ENCODE results near the gene ZIC2. TPM values are rescaled to one million over a fixed set of nuclear protein-coding genes. Genes with fewer than 3 reads are reported as not detected.

The ZIC2 gene
- polyA plus RNA-seq, 1 donor from 2014 or later = 10.6 TPM

DNA sequence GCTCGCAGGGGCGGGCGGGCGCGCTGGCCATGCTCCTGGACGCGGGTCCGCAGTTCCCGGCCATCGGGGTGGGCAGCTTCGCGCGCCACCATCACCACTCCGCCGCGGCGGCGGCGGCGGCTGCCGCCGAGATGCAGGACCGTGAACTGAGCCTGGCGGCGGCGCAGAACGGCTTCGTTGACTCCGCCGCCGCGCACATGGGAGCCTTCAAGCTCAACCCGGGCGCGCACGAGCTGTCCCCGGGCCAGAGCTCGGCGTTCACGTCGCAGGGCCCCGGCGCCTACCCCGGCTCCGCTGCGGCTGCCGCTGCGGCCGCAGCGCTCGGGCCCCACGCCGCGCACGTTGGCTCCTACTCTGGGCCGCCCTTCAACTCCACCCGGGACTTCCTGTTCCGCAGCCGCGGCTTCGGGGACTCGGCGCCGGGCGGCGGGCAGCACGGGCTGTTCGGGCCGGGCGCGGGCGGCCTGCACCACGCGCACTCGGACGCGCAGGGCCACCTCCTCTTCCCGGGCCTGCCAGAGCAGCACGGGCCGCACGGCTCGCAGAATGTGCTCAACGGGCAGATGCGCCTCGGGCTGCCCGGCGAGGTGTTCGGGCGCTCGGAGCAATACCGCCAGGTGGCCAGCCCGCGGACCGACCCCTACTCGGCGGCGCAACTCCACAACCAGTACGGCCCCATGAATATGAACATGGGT is 599 bp downstream of the ZIC2 start:
- TF ChIP-seq MXI1 (conservative IDR thresholded peaks at IDR 0.05; ENCODE audit: poor library complexity, severe bottlenecking) (peak; percentile 71), RAD21 (conservative IDR thresholded peaks at IDR 0.05) (no peak), SMC3 (conservative IDR thresholded peaks at IDR 0.05; ENCODE audit: poor library complexity) (peak; percentile 19)
- TF ChIP-seq, protein P1, sequence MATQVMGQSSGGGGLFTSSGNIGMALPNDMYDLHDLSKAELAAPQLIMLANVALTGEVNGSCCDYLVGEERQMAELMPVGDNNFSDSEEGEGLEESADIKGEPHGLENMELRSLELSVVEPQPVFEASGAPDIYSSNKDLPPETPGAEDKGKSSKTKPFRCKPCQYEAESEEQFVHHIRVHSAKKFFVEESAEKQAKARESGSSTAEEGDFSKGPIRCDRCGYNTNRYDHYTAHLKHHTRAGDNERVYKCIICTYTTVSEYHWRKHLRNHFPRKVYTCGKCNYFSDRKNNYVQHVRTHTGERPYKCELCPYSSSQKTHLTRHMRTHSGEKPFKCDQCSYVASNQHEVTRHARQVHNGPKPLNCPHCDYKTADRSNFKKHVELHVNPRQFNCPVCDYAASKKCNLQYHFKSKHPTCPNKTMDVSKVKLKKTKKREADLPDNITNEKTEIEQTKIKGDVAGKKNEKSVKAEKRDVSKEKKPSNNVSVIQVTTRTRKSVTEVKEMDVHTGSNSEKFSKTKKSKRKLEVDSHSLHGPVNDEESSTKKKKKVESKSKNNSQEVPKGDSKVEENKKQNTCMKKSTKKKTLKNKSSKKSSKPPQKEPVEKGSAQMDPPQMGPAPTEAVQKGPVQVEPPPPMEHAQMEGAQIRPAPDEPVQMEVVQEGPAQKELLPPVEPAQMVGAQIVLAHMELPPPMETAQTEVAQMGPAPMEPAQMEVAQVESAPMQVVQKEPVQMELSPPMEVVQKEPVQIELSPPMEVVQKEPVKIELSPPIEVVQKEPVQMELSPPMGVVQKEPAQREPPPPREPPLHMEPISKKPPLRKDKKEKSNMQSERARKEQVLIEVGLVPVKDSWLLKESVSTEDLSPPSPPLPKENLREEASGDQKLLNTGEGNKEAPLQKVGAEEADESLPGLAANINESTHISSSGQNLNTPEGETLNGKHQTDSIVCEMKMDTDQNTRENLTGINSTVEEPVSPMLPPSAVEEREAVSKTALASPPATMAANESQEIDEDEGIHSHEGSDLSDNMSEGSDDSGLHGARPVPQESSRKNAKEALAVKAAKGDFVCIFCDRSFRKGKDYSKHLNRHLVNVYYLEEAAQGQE (IDR thresholded peaks at IDR 0.05; ENCODE audit: borderline replicate concordance) = no peak
- H2AFZ ChIP-seq (ENCODE audit: low read depth, low read length) = no peak overlapping the region
- peaks cover 26% of the 10 kb centered on the region for H4K20me1 ChIP-seq (ENCODE audit: insufficient read depth)
- no peaks in the 10 kb centered on the region for H3K9me2 ChIP-seq (ENCODE audit: insufficient read depth, low read length)
- no peaks in the 10 kb centered on the region for H3K36me3 ChIP-seq (ENCODE audit: insufficient read depth, low read length)
- H3K4me3 ChIP-seq (ENCODE audit: low read length) = peak overlapping the region; percentile 93
- peak overlapping the region; percentile 80 for H3K4me2 ChIP-seq (ENCODE audit: low read length)
- peak overlapping the region; percentile 87 for H3K9ac ChIP-seq (ENCODE audit: low read length)
- peaks cover 79% of the 10 kb centered on the region for H3K79me2 ChIP-seq (replicated peaks; ENCODE audit: insufficient read depth, low read length)
- H3K27ac ChIP-seq (ENCODE audit: low read length) = peak overlapping the region; percentile 85
- H3F3A ChIP-seq (ENCODE audit: insufficient read depth, low read length, poor library complexity, severe bottlenecking) = peaks cover 2% of the 10 kb centered on the region
- H3K27me3 ChIP-seq (ENCODE audit: insufficient read depth, low read depth, low read length) = peaks cover 37% of the 10 kb centered on the region
- H3K9me3 ChIP-seq (ENCODE audit: low read length) = no peaks in the 10 kb centered on the region

DNA sequence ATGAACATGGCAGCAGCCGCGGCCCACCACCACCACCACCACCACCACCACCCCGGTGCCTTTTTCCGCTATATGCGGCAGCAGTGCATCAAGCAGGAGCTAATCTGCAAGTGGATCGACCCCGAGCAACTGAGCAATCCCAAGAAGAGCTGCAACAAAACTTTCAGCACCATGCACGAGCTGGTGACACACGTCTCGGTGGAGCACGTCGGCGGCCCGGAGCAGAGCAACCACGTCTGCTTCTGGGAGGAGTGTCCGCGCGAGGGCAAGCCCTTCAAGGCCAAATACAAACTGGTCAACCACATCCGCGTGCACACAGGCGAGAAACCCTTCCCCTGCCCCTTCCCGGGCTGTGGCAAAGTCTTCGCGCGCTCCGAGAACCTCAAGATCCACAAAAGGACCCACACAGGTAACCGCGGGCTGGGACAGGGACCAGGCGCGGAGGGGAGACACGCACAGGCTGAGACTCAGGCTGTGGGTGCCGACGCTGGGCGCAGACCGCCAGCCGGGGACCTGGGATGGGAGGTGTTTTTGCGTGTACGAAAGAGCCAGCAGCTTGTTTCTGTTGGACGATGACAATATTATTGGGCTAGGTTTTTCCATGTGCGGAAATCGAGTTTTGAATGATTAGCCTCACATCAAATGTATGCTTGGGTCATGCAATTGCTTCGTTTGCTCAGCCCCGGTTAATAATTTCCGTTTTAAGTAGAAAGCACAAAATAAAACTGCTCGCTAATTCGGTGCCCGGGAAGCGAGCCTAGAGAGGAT is 1.3 kb downstream of the ZIC2 start:
- H3F3A ChIP-seq (ENCODE audit: insufficient read depth, low read length, poor library complexity, severe bottlenecking) = peaks cover 2% of the 10 kb centered on the region
- no peaks in the 10 kb centered on the region for H3K36me3 ChIP-seq (ENCODE audit: insufficient read depth, low read length)
- peaks cover 37% of the 10 kb centered on the region for H3K27me3 ChIP-seq (ENCODE audit: insufficient read depth, low read depth, low read length)
- peak overlapping the region; percentile 80 for H3K4me2 ChIP-seq (ENCODE audit: low read length)
- no peaks in the 10 kb centered on the region for H3K9me2 ChIP-seq (ENCODE audit: insufficient read depth, low read length)
- H3K9ac ChIP-seq (ENCODE audit: low read length) = peak overlapping the region; percentile 87
- H3K9me3 ChIP-seq (ENCODE audit: low read length) = no peaks in the 10 kb centered on the region
- TF ChIP-seq, protein P2, sequence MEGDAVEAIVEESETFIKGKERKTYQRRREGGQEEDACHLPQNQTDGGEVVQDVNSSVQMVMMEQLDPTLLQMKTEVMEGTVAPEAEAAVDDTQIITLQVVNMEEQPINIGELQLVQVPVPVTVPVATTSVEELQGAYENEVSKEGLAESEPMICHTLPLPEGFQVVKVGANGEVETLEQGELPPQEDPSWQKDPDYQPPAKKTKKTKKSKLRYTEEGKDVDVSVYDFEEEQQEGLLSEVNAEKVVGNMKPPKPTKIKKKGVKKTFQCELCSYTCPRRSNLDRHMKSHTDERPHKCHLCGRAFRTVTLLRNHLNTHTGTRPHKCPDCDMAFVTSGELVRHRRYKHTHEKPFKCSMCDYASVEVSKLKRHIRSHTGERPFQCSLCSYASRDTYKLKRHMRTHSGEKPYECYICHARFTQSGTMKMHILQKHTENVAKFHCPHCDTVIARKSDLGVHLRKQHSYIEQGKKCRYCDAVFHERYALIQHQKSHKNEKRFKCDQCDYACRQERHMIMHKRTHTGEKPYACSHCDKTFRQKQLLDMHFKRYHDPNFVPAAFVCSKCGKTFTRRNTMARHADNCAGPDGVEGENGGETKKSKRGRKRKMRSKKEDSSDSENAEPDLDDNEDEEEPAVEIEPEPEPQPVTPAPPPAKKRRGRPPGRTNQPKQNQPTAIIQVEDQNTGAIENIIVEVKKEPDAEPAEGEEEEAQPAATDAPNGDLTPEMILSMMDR (IDR thresholded peaks at IDR 0.05; ENCODE audit: poor library complexity, severe bottlenecking) = no peak
- TF ChIP-seq TAF1 (IDR thresholded peaks at IDR 0.05; ENCODE audit: low read depth) = no peak
- no peak for TF ChIP-seq MXI1 (conservative IDR thresholded peaks at IDR 0.05; ENCODE audit: poor library complexity, severe bottlenecking)
- peak; percentile 8 for TF ChIP-seq POLR2AphosphoS5 (IDR thresholded peaks at IDR 0.05)
- TF ChIP-seq RAD21 (conservative IDR thresholded peaks at IDR 0.05) = no peak
- no peak for TF ChIP-seq EZH2 (IDR thresholded peaks at IDR 0.05; ENCODE audit: borderline replicate concordance, insufficient read depth, low read length, poor library complexity, severe bottlenecking)
- no peak for TF ChIP-seq EP300 (conservative IDR thresholded peaks at IDR 0.05; ENCODE audit: poor library complexity, severe bottlenecking)
- no peak for TF ChIP-seq SMC3 (conservative IDR thresholded peaks at IDR 0.05; ENCODE audit: poor library complexity)
- TF ChIP-seq, protein P1 (IDR thresholded peaks at IDR 0.05; ENCODE audit: borderline replicate concordance) = peak; percentile 18
- peak overlapping the region; percentile 85 for H3K27ac ChIP-seq (ENCODE audit: low read length)
- H4K20me1 ChIP-seq (ENCODE audit: insufficient read depth) = peaks cover 26% of the 10 kb centered on the region
- peaks cover 79% of the 10 kb centered on the region for H3K79me2 ChIP-seq (replicated peaks; ENCODE audit: insufficient read depth, low read length)
- peak overlapping the region; percentile 93 for H3K4me3 ChIP-seq (ENCODE audit: low read length)
- no peak overlapping the region for H2AFZ ChIP-seq (ENCODE audit: low read depth, low read length)
